NCI-H128 (cell line): ENCODE measurements around the gene DGKH.
"Not testable (repeated sequence)": the region's sequence is repeated elsewhere in the genome, so short reads cannot be mapped to it uniquely, and the experiment has no call there.

ENCODE experiments used
- DNase-seq: peaks from one replicate; lab custom pipeline; 2025; ENCODE audit not compliant: unreplicated experiment; lab: John Stamatoyannopoulos, UW

Gene DGKH

DNA sequence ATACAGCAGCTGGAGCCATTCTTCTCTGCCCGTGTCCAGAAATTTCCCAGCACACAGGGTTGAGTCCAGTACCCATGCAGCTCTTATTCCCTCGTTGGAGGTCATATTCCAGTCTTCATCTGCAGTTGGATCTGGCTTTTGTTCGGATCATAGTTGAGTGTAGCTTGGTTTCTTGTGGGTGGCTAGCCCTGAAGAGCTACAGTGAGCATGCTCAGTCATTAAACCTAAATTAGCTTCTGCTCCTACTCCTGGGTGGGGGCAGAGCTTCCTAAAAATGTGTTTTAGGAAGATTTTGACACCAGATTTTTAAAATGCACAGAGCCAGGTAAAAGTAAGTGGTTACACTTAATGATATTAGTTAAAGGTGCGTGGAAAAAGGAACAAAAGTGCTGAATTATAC is 64.4 kb downstream of the DGKH start:
- DNase-seq: no peak

DNA sequence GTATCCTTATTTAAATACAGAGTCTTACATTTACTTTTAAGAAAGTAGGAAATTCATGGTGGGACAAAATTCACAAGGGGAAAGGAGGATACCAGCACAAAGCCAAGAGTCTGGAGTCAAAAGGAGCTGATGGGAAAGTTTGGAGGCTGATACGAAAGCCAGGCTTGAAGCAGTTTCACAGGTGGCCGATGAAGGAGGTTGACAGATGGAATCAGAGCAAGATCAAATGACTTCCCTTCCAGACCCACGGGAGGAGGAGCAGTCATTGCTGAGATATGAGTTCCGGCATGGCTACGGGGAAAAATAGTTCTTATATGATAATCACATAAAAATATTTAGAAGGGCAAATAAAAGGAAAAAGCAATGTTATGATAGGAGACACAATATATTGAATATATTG is 65.0 kb downstream of the DGKH start:
- DNase-seq: no peak

DNA sequence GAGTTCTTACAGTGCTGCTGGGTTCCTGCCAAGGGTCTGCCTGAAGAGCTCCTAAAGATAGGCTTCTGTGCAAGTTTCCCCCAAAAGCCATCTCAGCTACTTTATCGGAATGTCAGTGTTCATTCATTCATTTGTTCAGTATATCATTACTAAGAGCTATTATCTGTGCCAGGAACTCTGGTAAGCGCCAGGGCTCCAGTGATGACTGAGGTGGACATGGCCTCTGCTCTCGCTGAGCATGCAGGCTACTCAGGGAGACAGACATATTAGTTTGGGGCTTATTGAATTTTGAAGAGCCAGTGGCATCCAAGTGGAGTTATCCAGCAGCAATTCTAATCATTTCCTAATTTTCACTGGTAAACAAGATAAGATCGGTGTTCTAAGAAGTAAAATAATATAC is 65.8 kb downstream of the DGKH start:
- no peak for DNase-seq

DNA sequence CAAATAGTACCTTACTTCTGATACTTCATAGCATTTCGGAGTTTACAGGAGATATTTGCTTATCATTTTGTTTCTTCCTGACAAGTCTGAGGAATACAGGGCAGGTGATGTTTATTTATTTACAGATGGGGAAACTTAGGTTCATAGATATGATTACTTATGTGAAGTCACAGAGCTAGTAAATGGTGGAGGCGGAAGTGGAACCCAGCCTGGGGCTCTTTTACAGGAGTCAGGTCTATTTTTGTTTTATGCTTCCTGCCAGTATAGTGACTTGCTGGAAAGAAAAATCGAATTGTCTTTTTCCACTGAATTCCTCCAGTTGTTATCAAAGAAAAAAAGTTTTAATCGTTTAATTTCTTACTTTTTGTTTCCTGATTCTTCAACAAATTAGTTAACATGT is 66.5 kb downstream of the DGKH start:
- DNase-seq: no peak

DNA sequence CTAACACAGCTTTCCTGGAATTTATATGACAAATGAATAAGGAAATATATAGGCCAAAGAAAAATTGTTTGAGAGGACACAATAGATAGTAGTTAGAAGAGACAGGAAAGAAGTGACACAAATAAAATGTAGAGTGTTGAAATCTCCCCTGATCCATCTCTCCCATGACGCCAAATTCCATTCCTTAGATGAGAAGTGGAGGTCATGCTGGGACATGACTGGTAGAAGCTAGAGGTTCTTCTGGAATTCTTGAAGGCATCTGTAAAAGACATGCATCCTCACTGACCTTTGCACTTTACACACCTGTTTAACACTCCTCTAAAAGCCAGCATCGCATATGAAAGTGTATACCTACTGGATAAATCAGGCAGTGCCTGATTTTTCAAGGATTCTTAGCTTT is 67.8 kb downstream of the DGKH start:
- no peak for DNase-seq

DNA sequence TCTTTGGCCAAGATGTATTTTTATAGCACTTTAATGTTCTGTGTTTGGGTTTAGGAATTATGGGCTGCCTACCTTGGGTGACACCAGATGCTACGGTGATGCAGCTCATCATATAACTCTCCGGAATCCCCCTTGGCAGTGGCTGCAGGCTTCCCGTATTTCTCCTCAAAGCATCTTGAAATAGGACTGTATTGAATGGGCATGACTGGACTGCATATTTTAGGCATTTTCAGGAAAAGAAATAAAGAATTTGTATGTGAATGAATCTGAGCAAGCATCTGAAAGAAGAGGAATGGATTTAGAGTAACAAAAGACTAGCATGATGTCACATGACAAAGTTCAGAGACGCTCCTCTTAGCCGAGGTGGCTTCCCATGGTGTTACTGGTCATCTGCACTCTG is 70.6 kb downstream of the DGKH start:
- no peak for DNase-seq

DNA sequence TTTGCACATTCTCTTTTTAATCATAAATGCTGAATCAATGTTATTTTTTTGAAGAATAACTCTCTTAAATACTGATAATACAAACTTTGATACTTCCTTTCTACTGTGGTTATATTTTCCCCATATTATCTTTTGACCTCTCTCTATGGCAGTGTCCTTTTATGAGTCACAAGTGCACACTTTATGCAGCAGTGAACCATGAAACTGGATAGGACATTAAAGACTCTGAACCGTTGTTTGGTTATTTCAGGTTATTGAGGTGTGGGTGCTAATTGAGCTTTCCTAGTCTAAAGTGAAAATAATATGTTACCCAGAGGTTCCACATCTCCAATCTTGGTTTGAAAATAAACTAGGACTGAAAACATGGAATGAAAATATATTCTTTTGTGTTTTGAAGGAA is 71.4 kb downstream of the DGKH start:
- DNase-seq: no peak

DNA sequence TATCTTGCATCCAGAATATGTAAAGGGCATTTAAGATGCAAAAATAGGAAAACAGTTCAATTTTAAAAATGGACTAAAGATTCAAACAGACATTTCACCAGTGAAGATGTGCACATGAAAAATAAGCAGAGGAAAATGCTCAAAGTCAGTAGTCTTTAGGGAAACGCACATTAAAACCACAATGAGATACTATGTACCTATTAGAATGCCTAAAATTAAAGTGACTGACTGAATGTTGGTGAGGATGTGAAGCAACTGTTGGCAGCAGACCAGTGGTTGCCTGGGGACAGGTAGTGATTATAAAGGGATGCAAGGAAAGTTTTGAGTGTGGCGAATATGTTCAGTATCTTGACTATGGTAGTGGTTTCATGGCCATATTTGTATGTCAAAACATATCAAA is 75.2 kb downstream of the DGKH start:
- no peak for DNase-seq

DNA sequence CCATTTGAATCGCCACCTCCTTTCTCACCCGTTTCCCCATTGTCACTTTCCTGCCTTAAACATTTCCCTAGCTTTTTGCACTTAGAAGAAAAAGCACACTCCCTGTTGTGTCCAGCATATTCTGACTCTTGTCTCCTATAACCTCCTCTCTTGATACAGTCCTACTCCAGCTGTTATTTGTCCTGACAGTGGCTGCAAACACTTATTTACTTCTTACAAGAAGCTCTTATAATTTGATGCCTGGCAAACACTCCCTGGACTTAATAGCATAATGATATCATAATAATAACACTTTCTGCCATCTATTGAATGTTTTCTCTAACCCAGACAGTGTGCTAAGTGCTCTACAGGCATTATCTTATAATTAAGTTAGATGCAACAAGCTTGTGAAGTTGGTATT is 76.6 kb downstream of the DGKH start:
- no peak for DNase-seq

DNA sequence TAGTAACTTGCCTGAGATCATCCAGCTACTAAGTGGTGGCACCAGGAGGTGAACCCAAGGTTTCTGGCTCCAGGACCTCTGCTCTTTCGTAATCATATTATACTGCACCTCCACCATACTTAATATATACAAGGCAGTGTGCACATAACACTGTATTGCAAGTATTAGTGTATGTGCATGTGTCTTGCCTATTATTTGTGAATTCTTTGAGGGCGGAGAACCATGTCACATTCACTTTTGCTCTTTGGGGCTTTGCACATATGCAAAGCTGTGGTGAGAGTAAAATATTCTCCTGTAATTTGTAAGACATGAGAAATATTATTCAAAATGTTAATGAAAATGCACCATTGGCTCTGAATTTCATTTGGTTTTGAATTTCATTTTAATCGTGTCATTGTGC is 78.6 kb downstream of the DGKH start:
- no peak for DNase-seq

DNA sequence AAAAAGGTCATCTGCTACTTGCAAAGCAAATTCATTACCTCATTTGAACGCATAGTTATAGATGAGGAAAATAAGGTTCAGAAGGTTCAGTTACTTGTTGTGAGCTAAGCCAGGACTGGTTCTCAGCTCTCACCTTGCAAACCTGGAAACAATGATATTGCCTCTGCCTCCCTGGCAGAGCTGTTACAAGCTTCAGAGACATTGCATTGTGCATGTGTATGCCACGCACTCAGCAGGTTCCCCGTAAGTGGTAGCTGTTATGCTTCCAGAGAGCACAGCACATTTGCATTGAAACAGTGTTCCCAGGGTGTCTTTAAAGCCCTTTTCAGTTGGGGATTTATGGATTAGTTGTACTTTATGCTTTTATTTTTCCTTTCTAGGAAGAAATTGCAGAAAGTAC is 80.6 kb downstream of the DGKH start:
- DNase-seq: no peak

DNA sequence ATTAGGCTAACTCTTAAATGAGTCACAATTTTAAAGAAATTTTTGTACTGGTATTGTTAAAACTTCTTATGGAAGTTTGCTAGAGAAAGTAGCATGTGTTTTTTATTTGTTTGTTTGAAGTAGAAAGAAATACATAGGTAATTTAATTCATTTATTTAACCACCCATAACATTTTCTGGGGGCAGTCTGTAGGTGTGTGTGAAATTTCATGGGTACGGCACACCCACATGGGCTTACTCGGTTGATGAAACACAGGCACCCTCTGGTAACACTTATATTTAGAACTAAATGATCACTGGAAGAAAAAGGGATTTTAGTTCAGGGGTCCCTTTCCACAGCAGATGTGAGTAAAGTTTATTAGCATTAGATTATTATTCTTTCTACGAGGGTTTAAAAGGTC is 88.1 kb downstream of the DGKH start:
- DNase-seq: no peak

DNA sequence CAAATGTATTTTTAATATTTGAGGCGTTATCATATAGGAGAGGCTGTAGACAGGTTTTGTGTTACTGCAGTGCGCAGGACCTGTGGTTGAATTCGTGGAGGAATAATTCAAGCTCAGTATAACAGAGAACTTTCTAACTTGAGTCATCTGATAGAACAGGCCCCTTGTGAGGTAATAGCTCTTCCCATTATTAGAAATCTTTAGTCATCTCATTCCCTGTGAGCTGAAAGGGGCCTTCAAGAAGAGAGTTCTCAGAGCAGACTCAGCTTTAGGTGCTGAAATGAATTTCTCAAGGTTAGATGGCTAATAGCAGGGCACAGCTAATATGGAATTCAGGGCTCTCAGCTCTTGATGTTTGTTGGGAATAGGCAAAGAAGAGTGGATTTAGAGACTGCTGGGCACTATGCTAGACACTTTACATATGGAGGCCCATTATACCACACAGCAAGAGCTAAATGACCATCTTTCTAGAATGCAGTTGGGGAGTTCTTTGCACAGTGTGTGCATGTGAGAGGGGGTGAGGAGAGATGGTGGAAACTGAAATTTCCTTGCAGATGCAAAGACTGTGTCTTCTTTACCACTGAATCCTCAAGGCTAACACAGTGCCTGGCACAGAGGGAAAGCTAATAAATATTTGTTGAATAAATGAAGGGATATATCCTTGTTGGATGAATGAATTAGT is 89.5 kb downstream of the DGKH start:
- DNase-seq: no peak

DNA sequence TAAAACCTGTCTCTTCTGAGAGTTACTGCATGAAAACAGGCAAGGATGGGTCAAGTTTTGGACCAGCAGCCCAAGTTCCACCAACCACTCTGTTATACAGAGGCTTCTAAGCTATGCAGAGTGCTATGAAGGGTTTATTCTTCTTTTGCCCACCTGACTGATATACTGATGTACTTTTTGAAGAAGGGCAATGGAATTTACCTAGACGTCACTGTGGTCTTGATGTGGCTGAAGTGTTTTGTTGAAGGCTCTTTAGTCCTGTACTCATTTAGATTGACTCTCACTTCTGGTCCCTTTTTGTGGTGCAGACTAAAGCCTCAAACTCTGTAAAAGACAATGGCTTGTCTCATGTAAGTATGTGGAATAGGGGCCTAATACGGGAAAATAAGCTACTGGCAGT is 92.0 kb downstream of the DGKH start:
- no peak for DNase-seq

DNA sequence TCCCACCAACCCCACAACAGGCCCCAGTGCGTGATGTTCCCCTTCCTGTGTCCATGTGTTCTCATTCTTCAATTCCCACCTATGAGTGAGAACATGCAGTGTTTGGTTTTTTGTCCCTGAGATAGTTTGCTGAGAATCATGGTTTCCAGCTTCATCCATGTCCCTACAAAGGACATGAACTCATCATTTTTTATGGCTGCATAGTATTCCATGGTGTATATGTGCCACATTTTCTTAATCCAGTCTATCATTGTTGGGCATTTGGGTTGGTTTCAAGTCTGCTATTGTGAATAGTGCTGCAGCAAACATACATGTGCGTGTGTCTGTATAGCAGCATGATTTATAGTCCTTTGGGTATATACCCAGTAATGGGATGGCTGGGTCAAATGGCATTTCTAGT is 92.6 kb downstream of the DGKH start:
- DNase-seq: not testable (repeated sequence)

DNA sequence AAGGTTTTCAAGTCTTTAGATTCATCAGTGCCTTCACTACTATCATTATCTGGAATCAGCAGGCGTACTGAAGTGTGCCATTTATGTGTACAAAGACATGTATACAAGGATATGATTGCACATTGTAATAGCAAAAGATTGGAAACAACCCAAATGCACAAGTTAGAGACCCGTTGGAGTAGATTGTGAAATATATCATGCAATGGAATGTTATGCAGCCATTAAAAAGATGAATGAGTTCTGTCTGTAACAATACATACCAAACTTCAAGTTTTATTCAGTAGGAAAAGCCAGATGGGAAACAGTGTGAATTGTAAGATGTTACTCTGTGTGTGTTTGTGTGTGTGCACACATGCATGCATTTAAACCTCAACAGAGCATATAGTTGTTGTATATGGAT is 97.9 kb downstream of the DGKH start:
- no peak for DNase-seq

DNA sequence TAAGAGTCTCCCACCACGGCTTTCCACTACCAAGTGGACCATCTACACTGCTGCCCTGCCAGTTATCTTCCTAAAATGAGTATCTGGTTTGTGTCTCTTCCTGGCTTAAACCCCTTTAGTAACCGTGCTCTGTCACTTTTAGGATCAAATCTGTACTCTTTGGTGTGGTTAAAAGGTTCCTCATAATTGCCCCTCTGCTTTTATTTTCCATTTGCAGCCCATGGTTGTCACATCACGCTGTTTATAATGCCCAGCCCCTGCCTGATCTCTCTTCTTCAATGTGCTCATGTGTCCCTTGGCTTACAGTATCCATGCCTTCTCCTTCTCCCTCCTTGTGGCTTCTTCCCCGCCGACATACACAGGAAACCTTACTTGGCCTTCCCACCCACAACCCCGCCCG is 100.1 kb downstream of the DGKH start:
- no peak for DNase-seq

DNA sequence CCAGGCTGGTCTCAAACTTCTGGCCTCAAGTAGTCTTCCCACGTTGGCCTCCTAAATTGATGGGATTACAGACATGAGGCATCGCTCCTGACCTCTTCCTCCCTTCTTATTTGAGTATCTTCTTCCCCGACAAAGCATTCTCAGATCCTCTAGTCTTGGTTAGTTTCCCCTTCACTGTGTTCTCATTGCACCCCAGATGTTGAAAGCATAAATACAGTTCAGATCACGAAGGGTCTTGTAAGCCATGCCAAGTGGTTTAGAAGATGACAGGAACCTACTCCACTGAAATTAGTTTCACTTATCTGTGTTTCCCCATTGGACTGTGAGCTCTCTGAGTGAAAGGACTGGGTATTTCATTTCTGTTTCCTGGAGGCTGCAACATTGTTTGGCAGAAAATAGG is 100.7 kb downstream of the DGKH start:
- DNase-seq: no peak

DNA sequence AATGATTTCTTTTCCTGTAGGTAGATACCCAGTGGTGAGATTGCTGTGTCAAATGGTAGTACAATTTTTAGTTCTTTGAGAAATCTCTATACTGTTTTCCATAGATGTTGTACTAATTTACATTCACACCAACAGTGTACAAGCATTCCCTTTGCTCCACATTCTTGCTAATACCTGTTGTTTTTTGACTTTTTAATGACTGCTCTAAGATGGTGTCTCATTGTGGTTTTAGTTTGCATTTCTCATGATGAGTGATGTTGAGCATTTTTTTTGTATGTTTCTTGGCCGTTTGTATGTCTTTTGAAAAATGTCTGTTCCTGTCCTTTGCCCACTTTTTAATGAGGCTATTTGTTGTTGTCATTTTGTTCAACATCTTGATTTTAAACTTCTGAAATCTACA is 103.3 kb downstream of the DGKH start:
- no peak for DNase-seq

DNA sequence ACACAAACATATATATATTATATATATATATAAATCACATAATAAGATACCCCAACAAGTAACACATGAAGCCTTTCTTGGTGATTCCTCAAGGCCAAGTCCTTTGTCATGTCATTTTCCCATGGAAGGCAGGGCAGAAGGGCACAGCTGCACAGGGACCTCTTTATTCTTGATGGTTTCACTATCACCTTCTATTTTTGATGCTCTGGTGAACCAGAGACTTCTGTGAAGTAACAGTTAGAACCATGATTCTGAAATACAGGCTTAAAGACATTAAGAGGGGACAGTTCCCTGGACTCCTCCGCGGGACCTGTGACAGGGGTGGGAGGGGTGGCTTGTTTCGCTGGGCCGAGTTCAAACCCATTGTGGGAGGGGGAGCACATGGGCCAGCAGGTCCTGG is 104.0 kb downstream of the DGKH start:
- DNase-seq: no peak

DNA sequence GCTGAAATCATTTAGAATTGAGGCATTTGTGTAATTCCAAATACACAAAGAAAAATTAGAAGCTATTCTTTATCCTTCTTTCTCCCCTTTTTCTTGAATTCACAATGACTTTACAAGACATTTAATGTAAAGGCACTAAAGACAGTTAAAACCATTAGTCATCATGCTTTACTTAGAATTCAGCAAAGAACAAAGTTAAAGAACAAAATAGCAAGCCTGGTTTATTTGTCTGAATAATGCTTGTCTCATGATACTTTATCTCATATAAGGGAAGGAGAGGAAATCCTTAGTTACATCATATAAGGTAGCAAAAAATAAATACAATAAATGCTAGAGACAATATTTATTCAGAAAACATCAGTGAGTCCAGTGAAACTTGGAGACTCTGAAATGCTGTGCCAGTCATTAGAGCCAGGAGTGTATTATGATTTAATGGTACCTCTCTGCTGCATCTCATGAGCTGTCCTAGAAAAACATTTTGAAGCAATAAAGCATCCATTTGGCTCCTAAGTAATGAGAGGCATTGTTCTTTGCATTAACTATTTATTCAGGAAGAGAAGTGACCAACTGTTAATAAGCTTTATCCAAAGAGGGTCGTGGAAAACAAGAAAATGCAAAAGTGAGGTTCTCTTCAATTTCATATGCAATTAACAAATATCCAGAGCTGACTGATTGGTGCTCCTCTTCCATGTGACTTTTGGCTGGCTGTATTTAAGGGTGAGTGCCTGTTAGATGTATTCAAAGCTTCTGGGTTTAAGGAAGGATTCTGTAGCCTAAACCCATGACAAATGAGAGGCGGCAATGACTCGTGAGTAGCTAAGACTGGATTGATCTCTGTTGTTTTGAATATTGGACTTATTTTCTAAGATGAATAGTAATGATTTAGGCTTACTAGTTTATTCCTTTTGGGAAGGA is 105.0 kb downstream of the DGKH start:
- DNase-seq: no peak

DNA sequence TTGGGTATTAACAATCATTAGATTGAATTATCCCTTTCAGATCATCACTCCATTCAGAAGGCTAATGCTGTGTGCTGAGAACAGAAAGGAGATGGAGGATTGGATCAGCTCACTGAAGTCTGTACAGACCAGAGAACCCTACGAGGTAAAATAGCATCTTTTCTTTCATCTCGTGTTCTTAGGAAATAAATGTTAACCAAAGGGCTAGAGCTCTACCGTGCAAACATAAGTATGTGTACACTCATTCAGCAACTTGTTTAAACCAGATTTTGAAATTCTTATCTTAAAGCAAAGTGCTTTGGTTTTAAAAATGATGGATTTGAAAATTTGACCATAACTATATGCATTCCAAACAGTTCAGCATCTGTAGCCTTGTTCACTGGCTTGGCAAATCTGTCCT is 106.8 kb downstream of the DGKH start:
- no peak for DNase-seq

DNA sequence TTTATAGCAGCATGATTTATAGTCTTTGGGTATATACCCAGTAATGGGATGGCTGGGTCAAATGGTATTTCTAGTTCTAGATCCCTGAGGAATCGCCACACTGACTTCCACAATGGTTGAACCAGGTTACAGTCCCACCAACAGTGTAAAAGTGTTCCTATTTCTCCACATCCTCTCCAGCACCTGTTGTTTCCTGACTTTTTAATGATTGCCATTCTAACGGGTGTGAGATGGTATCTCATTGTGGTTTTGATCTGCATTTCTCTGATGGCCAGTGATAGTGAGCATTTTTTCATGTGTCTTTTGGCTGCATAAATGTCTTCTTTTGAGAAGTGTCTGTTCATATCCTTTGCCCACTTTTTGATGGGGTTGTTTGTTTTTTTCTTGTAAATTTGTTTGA is 114.9 kb downstream of the DGKH start:
- not testable (repeated sequence) for DNase-seq
